GF-D8 (cell line): Measurements from ENCODE around the gene SBNO2.

Experiments used
- DNase-seq: peaks from one replicate; lab custom pipeline; 2025; lab: John Stamatoyannopoulos, UW

SBNO2 gene

GRCh38 chr19:1089126-1089771, 84.8 kb downstream of the SBNO2 start:
- DNase-seq: no peak

- no peak for DNase-seq
These were observed 85.6 kb downstream of the SBNO2 start for GRCh38 chr19:1088416-1089010.

DNA sequence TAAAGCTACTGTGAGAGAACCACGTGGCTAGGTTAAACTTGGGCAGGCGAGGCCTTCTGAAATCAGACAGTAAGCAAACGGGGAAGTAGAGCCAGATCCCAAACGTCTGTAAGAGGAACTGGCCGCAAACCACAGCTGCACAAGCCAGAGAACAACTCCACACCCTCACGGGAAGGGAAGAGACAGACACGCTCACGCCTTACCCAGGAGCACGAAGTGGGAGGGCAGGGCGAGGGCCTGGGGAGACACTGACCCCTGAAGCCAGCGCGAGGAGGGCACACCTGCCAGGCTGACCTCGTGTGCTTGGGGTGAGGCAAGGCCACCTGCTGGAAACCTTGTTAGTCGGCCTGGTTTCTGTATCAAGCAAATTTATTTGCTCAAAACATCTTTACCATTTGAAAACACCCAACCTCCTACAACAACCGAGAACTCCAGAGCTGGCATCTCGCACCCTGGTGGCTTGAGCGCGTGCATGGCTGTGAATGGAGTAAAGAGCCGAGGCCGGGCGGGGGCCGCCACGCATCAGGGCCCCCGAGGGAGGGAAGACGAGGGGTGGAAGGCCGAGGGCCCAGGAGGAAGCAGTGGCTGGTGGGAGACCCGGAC, 86.2 kb downstream of the SBNO2 start:
- peak; percentile 92 for DNase-seq

DNA sequence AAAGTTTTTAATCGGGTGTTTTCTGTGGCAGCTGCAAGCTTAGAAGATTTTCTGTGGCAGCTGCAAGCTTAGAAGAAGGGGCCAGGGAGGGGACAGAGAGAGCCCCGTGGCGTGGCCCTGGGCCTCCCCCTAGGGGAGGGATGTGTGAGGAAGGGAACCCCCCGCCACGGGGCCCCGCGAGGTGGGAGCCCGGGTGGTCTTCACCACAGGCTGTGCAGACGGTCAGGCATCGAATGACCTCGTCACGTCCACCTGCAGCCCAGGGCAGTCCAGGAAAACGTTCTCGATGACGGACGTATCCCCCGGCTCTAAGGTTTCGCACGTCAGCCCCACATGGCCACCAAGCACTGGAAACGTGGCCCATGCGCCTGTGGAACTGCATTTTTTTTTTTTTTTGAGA, 87.5 kb downstream of the SBNO2 start:
- no peak for DNase-seq

- DNase-seq: no peak
These were observed 88.2 kb downstream of the SBNO2 start for GRCh38 chr19:1085676-1086442.

DNA sequence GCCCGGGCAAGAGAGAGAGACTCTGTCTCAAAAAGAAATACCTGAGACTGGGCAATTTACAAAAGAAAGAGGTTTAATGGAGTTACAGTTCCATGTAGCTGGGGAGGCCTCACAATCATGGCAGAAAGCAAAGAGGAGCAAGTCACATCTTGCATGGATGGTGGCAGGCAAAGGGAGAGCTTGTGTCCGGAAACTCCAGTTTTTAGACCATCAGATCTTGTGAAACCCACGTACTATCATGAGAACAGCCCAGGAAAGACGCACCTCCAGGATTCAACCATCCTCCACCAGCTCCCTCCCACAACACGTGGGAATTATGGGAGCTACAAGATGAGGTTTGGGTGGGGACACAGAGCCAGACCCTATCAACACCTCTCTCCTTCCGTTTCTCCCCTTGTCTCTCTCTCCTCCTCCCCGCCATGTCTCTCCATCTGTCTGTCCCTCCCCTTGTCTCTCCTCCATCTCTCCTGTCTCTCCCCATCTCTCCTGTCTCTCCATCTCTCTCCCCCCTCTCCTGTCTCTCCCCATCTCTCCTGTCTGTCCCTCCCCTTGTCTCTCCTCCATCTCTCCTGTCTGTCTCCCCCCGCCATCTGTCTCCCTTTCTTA, 88.9 kb downstream of the SBNO2 start:
- DNase-seq: no peak

DNA sequence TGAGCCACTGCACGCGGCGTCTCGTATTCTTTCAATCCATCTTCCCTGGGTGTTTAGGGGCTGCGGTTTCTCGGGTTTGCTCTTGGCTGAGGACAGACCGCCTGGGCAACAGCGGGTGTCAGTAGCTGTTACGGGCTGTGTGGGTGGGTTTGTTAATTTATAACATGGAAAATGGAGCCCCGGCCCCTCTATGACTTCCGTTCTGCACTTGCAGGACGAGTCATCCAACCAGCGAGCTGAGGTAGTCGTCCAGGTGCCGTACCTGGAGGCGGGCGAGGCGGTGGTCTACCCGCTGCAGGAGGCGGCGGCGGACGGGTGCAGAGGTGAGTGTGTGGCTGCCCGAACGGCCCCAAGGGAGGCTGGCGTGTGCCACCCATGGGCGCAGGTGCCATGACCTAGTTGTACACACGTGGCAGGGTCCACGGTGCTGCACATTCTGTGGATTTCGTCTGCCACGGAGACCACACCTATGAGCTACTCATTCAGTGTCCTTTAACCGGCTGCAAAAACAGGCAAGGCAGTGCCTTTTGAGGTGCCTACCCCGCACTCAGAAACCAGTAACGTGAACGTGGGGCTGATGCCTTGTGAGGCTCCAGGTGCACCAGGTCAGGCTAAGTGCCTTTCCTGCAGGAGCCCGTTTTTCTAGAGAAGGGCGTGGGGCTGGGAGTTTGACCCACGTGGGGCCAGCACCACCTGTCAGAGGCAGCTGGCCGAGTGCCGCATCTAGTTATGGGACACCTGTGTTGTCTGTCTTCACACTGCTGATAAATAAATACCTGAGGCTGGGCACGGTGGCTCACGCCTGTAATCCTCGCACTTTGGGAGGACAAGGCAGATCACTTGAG, 89.8 kb downstream of the SBNO2 start:
- no peak for DNase-seq

- no peak for DNase-seq
These were observed 90.9 kb downstream of the SBNO2 start for GRCh38 chr19:1082928-1083816.

GRCh38 chr19:1082165-1082927, 91.7 kb downstream of the SBNO2 start:
- no peak for DNase-seq

- DNase-seq: no peak
These were observed 92.5 kb downstream of the SBNO2 start for GRCh38 chr19:1081301-1082164.

GRCh38 chr19:1080360-1081161, 93.5 kb downstream of the SBNO2 start:
- no peak for DNase-seq

DNA sequence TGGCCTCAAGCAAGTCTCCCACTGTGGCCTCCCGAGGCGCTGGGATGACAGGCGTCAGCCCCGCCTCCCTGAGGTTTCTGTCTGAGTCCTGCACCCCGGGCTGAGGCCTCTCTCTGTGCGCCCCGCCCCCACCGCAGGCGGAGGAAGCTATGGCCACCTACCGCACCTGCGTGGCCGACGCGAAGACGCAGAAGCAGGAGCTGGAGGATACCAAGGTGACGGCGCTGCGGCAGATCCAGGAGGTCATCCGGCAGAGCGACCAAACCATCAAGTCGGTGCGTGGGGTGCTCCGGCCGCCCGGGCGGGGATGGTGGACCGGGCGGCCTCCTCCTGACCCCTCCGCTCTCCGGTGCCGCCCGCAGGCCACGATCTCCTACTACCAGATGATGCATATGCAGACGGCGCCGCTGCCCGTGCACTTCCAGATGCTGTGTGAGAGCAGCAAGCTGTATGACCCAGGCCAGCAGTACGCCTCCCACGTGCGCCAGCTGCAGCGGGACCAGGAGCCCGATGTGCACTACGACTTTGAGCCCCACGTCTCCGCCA, 94.4 kb downstream of the SBNO2 start:
- no peak for DNase-seq

GRCh38 chr19:1076951-1077350, 97.1 kb downstream of the SBNO2 start:
- peak; percentile 41 for DNase-seq

- no peak for DNase-seq
These were observed 98.1 kb downstream of the SBNO2 start for GRCh38 chr19:1076046-1076386.

DNA sequence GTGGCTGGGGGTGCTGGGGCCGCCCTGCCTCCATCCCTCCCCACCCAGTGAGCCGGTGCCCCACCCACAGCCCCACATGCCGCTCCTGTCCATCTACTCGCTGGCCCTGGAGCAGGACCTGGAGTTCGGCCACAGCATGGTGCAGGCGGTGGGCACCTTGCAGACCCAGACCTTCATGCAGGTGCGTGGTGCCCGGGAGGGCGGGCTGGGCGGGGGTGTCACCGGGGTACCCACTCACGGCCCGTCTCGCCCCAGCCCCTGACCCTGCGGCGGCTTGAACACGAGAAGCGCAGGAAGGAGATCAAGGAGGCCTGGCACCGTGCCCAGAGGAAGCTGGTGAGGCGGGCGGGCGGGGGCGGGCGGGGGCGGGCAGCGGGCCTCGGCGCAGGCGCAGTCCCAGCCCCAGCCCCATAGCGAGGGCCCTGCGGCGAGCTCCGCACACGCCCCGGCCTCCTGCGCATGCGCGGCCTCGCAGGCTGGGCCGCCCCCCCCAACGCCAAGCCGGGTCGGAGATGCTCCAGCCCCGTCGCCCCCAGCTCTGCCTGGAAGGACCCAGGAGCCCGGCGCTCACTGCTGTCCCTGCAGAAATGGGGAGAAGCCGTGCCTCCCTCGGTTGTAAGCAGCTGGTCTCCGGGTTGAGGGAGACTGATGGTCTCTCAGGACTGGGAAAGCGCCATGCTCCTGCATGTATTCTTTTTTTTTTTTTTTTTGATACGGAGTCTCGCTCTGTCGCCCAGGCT, 99.4 kb downstream of the SBNO2 start:
- peak; percentile 55 for DNase-seq

- no peak for DNase-seq
These were observed 100.0 kb downstream of the SBNO2 start for GRCh38 chr19:1073956-1074517.
